Common myeloid progenitor, CD34-positive (primary cell): ENCODE results near the gene MOSPD3.
A peak's percentile ranks its signal among the peaks of the same experiment; 100 is the strongest.

Source experiments
- CTCF ChIA-PET: fragments of 350-600 bp; sonication (Branson Sonifier 250); formaldehyde crosslinking; loops from one replicate; lab custom pipeline; 2021; ENCODE audit warnings: antibody characterized with exemption; lab: Charles Lee
- POLR2A ChIA-PET: fragments of 350-600 bp; sonication (Branson Sonifier 250); formaldehyde crosslinking; loops from one replicate; lab custom pipeline; 2021; ENCODE audit warnings: antibody characterized with exemption; lab: Charles Lee
- DNase-seq, 3 donors: peaks; one replicate each; pipeline versions ENCODE4 v3.0.0 to v3.0.0-alpha.2; 2013
- H3K27ac ChIP-seq, 2 experiments: 1 replicate in 1 of 2; 2 replicates in 1 of 2; pipeline ENCODE4 v1.7.0; 2013; ENCODE audit warnings: inconsistent platforms in 2 of 2, low read length in 2 of 2, mild to moderate bottlenecking in 2 of 2, low read depth in 1 of 2, moderate library complexity in 1 of 2; ENCODE audit not compliant: severe bottlenecking in 2 of 2, insufficient read depth in 1 of 2, poor library complexity in 1 of 2
- H3K27me3 ChIP-seq, 5 experiments: replicated peaks in 2 of 5; 1 replicate in 3 of 5; 2 replicates in 2 of 5; pipeline versions ENCODE4 v1.6.1 to v1.7.0; 2013; ENCODE audit warnings: low read length in 4 of 5, mild to moderate bottlenecking in 2 of 5, moderate library complexity in 2 of 5, inconsistent platforms in 1 of 5; ENCODE audit not compliant: insufficient read depth in 5 of 5, control insufficient read depth in 4 of 5
- H3K36me3 ChIP-seq, 4 experiments: 1 replicate in 2 of 4; 2 replicates in 2 of 4; pipeline versions ENCODE4 v1.6.1 to v1.7.0; 2013; ENCODE audit warnings: low read length in 3 of 4, control low read depth in 1 of 4, mild to moderate bottlenecking in 1 of 4; ENCODE audit not compliant: control insufficient read depth in 4 of 4, insufficient read depth in 4 of 4
- H3K4me1 ChIP-seq, 4 experiments: 1 replicate in 3 of 4; 2 replicates in 1 of 4; pipeline versions ENCODE4 v1.6.1 to v1.7.1; 2013; ENCODE audit warnings: low read length in 3 of 4, mild to moderate bottlenecking in 3 of 4, control low read depth in 1 of 4, inconsistent platforms in 1 of 4, moderate library complexity in 1 of 4; ENCODE audit not compliant: control insufficient read depth in 4 of 4, insufficient read depth in 4 of 4; ENCODE audit errors: control extremely low read depth in 1 of 4
- H3K4me3 ChIP-seq, 7 experiments: 1 replicate in 4 of 7; 2 replicates in 3 of 7; pipeline versions ENCODE4 v1.5.1 to v1.7.0; 2013; ENCODE audit warnings: mild to moderate bottlenecking in 7 of 7, low read length in 6 of 7, moderate library complexity in 6 of 7, inconsistent platforms in 2 of 7, low read depth in 2 of 7, control low read depth in 1 of 7; ENCODE audit not compliant: insufficient read depth in 4 of 7, control insufficient read depth in 1 of 7; ENCODE audit errors: extremely low read depth in 1 of 7
- H3K9me3 ChIP-seq, 5 experiments: 1 replicate in 4 of 5; 2 replicates in 1 of 5; pipeline versions ENCODE4 v1.6.1 to v1.7.1; 2013; ENCODE audit warnings: low read length in 4 of 5, mild to moderate bottlenecking in 2 of 5, inconsistent platforms in 1 of 5, low read depth in 1 of 5, moderate library complexity in 1 of 5; ENCODE audit not compliant: control insufficient read depth in 4 of 5, insufficient read depth in 2 of 5; ENCODE audit errors: control extremely low read depth in 1 of 5
- WGBS: methylation state at CpG from one replicate; pipeline ENCODE4 v1.1.5; 2013; ENCODE audit not compliant: insufficient coverage; 5-methylcytosine and 5-hydroxymethylcytosine counted together

Gene MOSPD3

DNA sequence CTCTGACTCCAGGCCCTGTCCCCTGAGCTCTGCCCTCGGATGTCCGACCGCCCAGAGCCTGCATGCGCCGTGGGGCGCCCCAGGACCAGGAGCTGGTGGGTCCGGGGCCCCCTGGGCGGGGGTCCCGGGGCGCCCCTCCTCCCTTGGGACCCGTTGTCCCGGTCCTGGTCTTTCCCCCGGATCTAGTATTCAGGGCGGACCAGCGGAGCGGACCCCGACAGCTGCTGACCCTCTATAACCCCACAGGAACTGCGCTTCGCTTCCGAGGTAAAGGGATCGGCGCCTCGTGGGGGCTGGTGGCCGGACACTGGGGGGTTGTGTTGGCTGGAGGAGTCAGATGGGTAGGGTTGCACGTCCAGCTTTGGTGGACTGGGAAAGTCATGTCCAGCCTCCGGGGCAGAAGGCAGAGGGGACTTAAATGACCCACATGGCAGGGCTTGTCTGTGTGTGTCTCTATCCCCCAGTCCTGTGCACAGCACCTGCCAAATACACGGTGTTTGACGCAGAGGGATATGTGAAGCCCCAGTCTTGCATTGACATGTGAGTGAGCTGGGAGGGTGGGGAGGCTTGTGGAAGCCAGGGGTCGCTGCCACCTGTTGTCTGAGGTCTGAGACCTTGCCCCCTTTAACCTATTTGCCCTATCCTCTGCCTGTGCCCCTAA is 520 bp downstream of the MOSPD3 start:
- Histone ChIP-seq H3K36me3 (peaks cover 0 to 2% (median 0%) of the 10 kb centered on the region in 4 experiments), H3K27me3 (no peaks in the 10 kb centered on the region), H3K4me1 (peaks cover 4 to 24% (median 19%) of the 10 kb centered on the region in 4 experiments), H3K4me3 (peak overlapping the region; percentile 75 to 91 (median 84)), H3K27ac (peak overlapping the region in 1 of 2 experiments; percentile 88), H3K9me3 (no peaks in the 10 kb centered on the region)
- peak; percentile 52 to 75 (median 66) for DNase-seq
- CTCF ChIA-PET = interaction anchor here (0.7 to 6.9 kb wide), 24 partner anchors 8 to 223 kb away, joined by 3 to 55 read pairs (median 4); no protein-coding TSS in a partner anchor
- 7% methylated on average over 8 of the region's 29 CpGs for WGBS
- POLR2A ChIA-PET = interaction anchor here (1.3 to 1.4 kb wide), 2 partner anchors 63 to 81 kb away, joined by 4 to 5 read pairs; partner anchors contain the start of gene GIGYF1

DNA sequence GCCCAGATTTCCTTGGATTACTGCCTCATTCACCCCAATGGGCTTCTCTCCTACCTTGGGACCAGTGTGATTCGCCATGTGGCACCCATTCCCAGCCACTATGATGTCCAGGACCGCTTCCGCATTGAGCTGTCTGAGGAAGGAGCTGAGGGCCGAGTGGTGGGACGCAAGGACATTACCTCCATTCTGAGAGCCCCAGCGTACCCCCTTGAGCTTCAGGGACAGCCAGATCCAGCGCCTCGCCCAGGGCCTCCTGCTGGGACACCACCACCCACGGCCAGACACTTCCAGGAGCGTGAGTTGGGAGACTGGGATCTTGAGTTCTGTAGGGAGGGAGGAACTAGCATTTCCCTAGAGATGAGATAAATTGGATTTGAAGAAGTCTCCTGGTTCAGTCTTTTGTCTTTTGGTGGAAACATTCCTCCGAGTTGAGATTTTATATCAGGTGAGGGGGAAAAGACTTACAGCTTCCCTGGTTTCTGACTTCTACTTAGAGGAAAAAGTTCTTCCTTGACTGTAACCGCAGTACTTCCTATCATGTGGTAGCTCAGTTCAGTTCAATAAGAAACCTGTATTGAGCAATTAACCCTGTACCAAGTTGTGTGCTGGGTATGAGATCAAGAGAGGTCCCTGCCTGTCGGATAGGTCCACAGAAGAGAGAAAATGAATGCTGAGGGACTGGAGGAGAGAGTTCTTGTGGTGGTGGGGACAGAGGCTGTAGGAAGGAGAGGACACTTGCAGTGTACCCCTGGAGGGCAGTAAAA is 1.3 kb downstream of the MOSPD3 start:
- peaks cover 0 to 2% (median 0%) of the 10 kb centered on the region in 4 experiments for H3K36me3 ChIP-seq
- H3K4me3 ChIP-seq = peak overlapping the region in 4 of 7 experiments; percentile 75 to 84 (median 76)
- no peak overlapping the region for H3K27ac ChIP-seq
- H3K27me3 ChIP-seq = no peaks in the 10 kb centered on the region
- peaks cover 4 to 24% (median 19%) of the 10 kb centered on the region in 4 experiments for H3K4me1 ChIP-seq
- ChIA-PET POLR2A (interaction anchor here (0.6 kb wide), 1 partner anchor 21 kb away, joined by 3 read pairs; no protein-coding TSS in a partner anchor), CTCF (interaction anchor here (0.6 to 6.9 kb wide), 23 partner anchors 9 to 223 kb away, joined by 3 to 55 read pairs (median 4); partner anchors contain the start of gene POP7)
- WGBS = 94% methylated on average over 8 of the region's 13 CpGs
- DNase-seq = no peak
- H3K9me3 ChIP-seq = no peaks in the 10 kb centered on the region

DNA sequence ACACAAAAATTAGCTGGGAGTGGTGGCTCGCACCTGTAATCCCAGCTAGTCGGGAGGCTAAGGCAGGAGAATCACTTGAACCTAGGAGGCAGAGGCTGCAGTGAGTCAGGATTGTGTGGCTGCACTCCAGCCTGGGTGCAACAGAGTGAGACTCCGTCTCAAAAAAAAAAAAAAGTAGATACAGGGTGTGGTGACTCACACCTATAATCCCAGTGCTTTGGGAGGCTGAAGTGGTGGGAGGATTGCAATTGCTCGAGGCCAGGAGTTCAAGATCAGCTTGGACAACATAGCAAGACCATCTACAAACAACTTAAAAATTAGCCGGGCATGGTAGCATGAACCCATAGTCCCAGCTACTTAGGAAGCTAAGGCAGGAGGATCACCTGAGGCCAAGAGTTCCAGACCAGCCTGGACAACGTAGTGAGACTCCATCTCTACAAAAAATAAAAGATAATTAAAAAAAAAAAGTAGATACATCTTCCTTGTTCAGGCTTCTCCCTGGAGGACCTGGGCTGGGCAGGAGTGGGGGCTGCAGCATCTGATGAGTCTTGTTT is 2.0 kb downstream of the MOSPD3 start:
- no peak for DNase-seq
- Histone ChIP-seq H3K4me3 (no peak overlapping the region), H3K27ac (no peak overlapping the region), H3K9me3 (no peaks in the 10 kb centered on the region), H3K36me3 (peaks cover 0 to 2% (median 0%) of the 10 kb centered on the region in 4 experiments), H3K27me3 (no peaks in the 10 kb centered on the region), H3K4me1 (peaks cover 4 to 24% (median 19%) of the 10 kb centered on the region in 4 experiments)
- POLR2A ChIA-PET = interaction anchor here (0.6 kb wide), 1 partner anchor 29 kb away, joined by 5 read pairs; no protein-coding TSS in a partner anchor
- CTCF ChIA-PET = interaction anchor here (0.9 to 6.9 kb wide), 17 partner anchors 8 to 91 kb away, joined by 3 to 55 read pairs (median 5); partner anchors contain the start of gene POP7
- 92% methylated on average over 2 of the region's 6 CpGs for WGBS

DNA sequence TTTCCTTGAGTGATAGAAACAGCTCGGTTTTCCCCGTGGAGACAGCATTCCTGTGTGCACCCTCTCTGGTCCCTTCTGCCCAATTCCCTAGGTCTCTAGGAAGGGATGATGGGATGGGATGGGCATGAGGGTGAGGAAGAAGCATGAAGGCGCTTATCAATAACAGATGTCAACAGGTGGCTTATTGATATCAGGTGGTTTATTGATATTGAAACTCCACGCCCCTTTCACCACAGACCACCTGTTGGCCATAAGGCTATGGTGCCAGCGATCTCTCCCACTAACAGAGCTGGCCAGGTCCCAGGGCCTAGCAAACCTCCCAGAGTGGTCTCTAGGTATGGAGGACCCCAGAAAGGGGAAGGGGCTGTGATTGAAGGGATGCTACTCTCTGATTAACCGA is 7.9 kb downstream of the MOSPD3 start:
- ChIA-PET CTCF (interaction anchor here (1.1 to 1.7 kb wide), 3 partner anchors 9 to 14 kb away, joined by 4 to 5 read pairs (median 5); no protein-coding TSS in a partner anchor), POLR2A (no interaction called here)
- no peak overlapping the region for H3K4me3 ChIP-seq
- no peak overlapping the region for H3K27ac ChIP-seq
- H3K36me3 ChIP-seq = peaks cover 0 to 2% (median 0%) of the 10 kb centered on the region in 4 experiments
- 100% methylated on average over 1 of the region's 6 CpGs for WGBS
- H3K27me3 ChIP-seq = no peaks in the 10 kb centered on the region
- H3K9me3 ChIP-seq = no peaks in the 10 kb centered on the region
- no peak for DNase-seq
- no peaks in the 10 kb centered on the region for H3K4me1 ChIP-seq

DNA sequence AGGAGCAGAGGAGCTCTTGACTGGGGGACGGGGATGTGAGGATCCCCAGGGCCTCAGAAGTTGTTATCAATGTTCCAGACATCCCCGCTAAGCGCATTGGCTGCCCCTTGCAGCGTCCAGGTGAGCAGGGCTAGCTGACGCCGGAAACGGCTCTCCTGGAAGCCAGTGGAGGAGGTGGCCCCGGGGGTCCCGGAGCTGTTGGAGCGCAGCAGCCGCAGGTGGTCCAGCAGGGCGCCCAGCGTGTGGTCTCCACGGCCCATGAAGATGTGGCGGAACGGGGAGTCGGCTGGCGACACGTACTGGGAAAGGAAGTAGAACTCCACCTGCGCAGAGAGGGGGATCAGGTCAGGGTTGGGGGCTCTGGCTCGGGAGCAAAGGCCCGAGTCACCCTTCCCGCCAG is 8.5 kb downstream of the MOSPD3 start:
- DNase-seq = no peak

DNA sequence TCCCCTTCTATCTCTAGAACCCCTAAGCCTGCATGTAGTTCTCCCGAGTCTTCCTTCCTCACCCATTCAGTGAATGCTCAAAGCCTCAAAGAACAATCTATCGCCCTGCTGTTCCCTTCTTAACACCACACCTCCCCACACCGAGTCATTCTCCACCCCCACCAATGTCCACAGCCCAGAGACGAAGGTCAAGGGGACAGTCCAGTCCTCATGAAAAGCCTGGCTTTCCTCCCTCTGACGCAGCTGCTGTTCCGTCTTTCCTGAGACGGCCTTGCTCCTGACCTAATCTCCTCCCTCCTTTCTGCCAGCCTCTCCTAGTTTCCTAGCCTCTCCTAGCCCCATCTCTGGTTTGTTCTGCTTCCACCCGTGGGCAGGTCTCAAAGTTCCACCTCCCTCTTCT is 9.2 kb downstream of the MOSPD3 start:
- WGBS = 95% methylated on average over 7 of the region's 8 CpGs
- POLR2A ChIA-PET = no interaction called here
- DNase-seq = no peak
- Histone ChIP-seq H3K36me3 (no peaks in the 10 kb centered on the region), H3K9me3 (no peaks in the 10 kb centered on the region), H3K27me3 (no peaks in the 10 kb centered on the region), H3K27ac (no peak overlapping the region), H3K4me1 (peaks cover 0 to 4% (median 2%) of the 10 kb centered on the region in 4 experiments), H3K4me3 (no peak overlapping the region)
- CTCF ChIA-PET = interaction anchor here (1.9 kb wide), 1 partner anchor 8 kb away, joined by 6 read pairs; no protein-coding TSS in a partner anchor

More for the DNA sequence above, 8.5 kb downstream of the MOSPD3 start:
- Histone ChIP-seq H3K4me1 (no peaks in the 10 kb centered on the region), H3K4me3 (no peak overlapping the region), H3K36me3 (no peaks in the 10 kb centered on the region), H3K27me3 (no peaks in the 10 kb centered on the region), H3K9me3 (no peaks in the 10 kb centered on the region), H3K27ac (no peak overlapping the region)
- CTCF ChIA-PET = interaction anchor here (1.1 to 1.7 kb wide), 3 partner anchors 9 to 13 kb away, joined by 4 to 5 read pairs (median 5); no protein-coding TSS in a partner anchor
- POLR2A ChIA-PET = interaction anchor here (0.5 kb wide), 1 partner anchor 160 kb away, joined by 3 read pairs; no protein-coding TSS in a partner anchor
- WGBS = 98% methylated on average over 19 of the region's 23 CpGs
